K562 (cell line): Measurements from ENCODE around the gene RNF213. TPM values are rescaled to one million over a fixed set of nuclear protein-coding genes. Genes with fewer than 3 reads are reported as not detected.
"Not testable (repeated sequence)": the region's sequence is repeated elsewhere in the genome, so short reads cannot be mapped to it uniquely, and the experiment has no call there.

ENCODE experiments used
- ATAC-seq: fragments of 200-7000 bp; cut with Tn5 transposase; 3 replicates; pipeline ENCODE4 v1.9.1; 2020; ENCODE audit warnings: moderate library complexity
- BruUV-seq: library from RNA; stranded (reverse); fragments of 400-500 nt; replicated peaks from 2 replicates; lab custom pipeline; 2021; lab: Mats Ljungman, UMichigan
- CTCF ChIA-PET: fragments of 300-600 bp; formaldehyde crosslinking; extraction: SDS; loops from one replicate; lab custom pipeline; 2021; ENCODE audit warnings: low intra/inter-chr PET ratio; lab: Yijun Ruan, JAX
- POLR2A ChIA-PET: fragments of 300-600, 350-650 bp; sonication (Branson Sonifier 250); formaldehyde crosslinking; extraction: SDS; loops from one replicate; lab custom pipeline; 2021; ENCODE audit warnings: antibody characterized with exemption, inconsistent platforms; lab: Yijun Ruan, JAX
- DNase-seq, 4 experiments: peaks; one replicate each; pipeline versions ENCODE4 v3.0.0 to v3.0.0-alpha.2; 2011 to 2018; ENCODE audit warnings: low spot score in 3 of 4, mixed read lengths in 3 of 4; ENCODE audit errors: extremely low read depth in 1 of 4
- FAIRE-seq: peaks from 2 replicates; lab custom pipeline; 2011; peaks lifted over from hg19 to GRCh38; lab: Jason Lieb, UNC
- H2AFZ ChIP-seq: 2 replicates; pipeline ENCODE4 v1.6.0; 2011; ENCODE audit warnings: low read depth, low read length, control low read depth, inconsistent platforms
- H3K27ac ChIP-seq: fragments of 200-600 bp; 3 replicates; pipeline ENCODE4 v1.8.0; 2011; ENCODE audit warnings: low read depth, mild to moderate bottlenecking, control low read depth, inconsistent platforms, low read length, moderate library complexity, mixed read lengths; ENCODE audit errors: extremely low read depth
- H3K27me3 ChIP-seq, 2 experiments: fragments of 300-600 bp in 1 of 2; 2 replicates in 1 of 2; 3 replicates in 1 of 2; pipeline versions ENCODE4 v1.6.0 to v1.8.0; 2011; ENCODE audit warnings: inconsistent platforms in 2 of 2, low read length in 2 of 2, mild to moderate bottlenecking in 1 of 2, mixed read lengths in 1 of 2, moderate library complexity in 1 of 2; ENCODE audit not compliant: control insufficient read depth in 2 of 2, insufficient read depth in 2 of 2
- H3K36me3 ChIP-seq: fragments of 300-600 bp; 3 replicates; pipeline ENCODE4 v1.8.0; 2011; ENCODE audit warnings: mild to moderate bottlenecking, low read length, inconsistent platforms; ENCODE audit not compliant: control insufficient read depth, insufficient read depth
- H3K4me1 ChIP-seq, 2 experiments: fragments of 200-600 bp in 1 of 2; replicated peaks in 1 of 2; 2 replicates in 1 of 2; 3 replicates in 1 of 2; pipeline versions ENCODE4 v1.5.1 to v1.8.0; 2011; ENCODE audit warnings: inconsistent platforms in 2 of 2, low read length in 2 of 2, mild to moderate bottlenecking in 1 of 2, mixed read lengths in 1 of 2, moderate library complexity in 1 of 2; ENCODE audit not compliant: control insufficient read depth in 2 of 2, insufficient read depth in 2 of 2
- H3K4me2 ChIP-seq: 2 replicates; pipeline ENCODE4 v1.6.1; 2011; ENCODE audit warnings: low read length, control low read depth, inconsistent platforms, mixed read lengths; ENCODE audit not compliant: insufficient read depth
- H3K4me3 ChIP-seq: fragments of 200-600 bp; sonication (generic), shearing (Covaris generic); 2 replicates; pipeline ENCODE4 v1.5.1; 2016; ENCODE audit warnings: control low read depth, inconsistent platforms
- H3K79me2 ChIP-seq: fragments of 200-600 bp; 3 replicates; pipeline ENCODE4 v1.8.0; 2011; ENCODE audit warnings: low read length, inconsistent platforms; ENCODE audit not compliant: control insufficient read depth, insufficient read depth
- H3K9ac ChIP-seq, 2 experiments: 2 replicates each; pipeline versions ENCODE4 v1.6.0 to v1.6.1; 2011; ENCODE audit warnings: low read depth in 2 of 2, low read length in 2 of 2, control low read depth in 1 of 2, inconsistent platforms in 1 of 2, mild to moderate bottlenecking in 1 of 2, mixed read lengths in 1 of 2; ENCODE audit not compliant: insufficient read depth in 1 of 2
- H3K9me1 ChIP-seq: one replicate; pipeline ENCODE4 v1.6.0; 2011; ENCODE audit warnings: inconsistent platforms, mild to moderate bottlenecking, low read length, moderate library complexity; ENCODE audit not compliant: control insufficient read depth, insufficient read depth
- H3K9me3 ChIP-seq: replicated peaks from 2 replicates; pipeline ENCODE4 v1.5.1; 2011; ENCODE audit warnings: low read depth, low read length, inconsistent platforms; ENCODE audit not compliant: control insufficient read depth, insufficient read depth
- H4K20me1 ChIP-seq: replicated peaks from 2 replicates; pipeline ENCODE4 v1.6.1; 2011; ENCODE audit warnings: low read length, inconsistent platforms, mixed read lengths; ENCODE audit not compliant: control insufficient read depth, insufficient read depth
- PHF21A ChIP-seq: fragments of 450-650 bp; IDR thresholded peaks from 2 replicates; pipeline ENCODE4 v1.6.1; 2017; ENCODE audit warnings: low read depth, borderline replicate concordance
- SLC30A9 ChIP-seq: fragments of 250-450 bp; sonication (Bioruptor Pico); IDR thresholded peaks from 2 replicates; pipeline ENCODE4 v1.8.0; 2022; ENCODE audit warnings: mild to moderate bottlenecking, moderate library complexity
- TAF1 ChIP-seq: IDR thresholded peaks from 2 replicates; pipeline ENCODE4 v1.6.1; 2011; ENCODE audit warnings: mild to moderate bottlenecking, low read length, moderate library complexity; ENCODE audit not compliant: insufficient read depth, control insufficient read depth, severe bottlenecking; ENCODE audit errors: extremely low read depth
- YBX1 ChIP-seq: fragments of 450-650 bp; IDR thresholded peaks from 2 replicates; pipeline ENCODE4 v1.7.1; 2016; ENCODE audit warnings: mild to moderate bottlenecking
- ZNF174 ChIP-seq: fragments of 250-450 bp; sonication (Bioruptor Pico); IDR thresholded peaks from 2 replicates; pipeline ENCODE4 v1.4.0; 2020; ENCODE audit warnings: mild to moderate bottlenecking
- WGBS: fragments of 100-300 bp; shearing (Covaris generic); methylation state at CpG from one replicate; pipeline ENCODE4 v1.1.6; 2016; ENCODE audit warnings: low coverage, mixed read lengths; ENCODE audit not compliant: insufficient coverage; ENCODE audit errors: missing lambda C conversion rate; 5-methylcytosine and 5-hydroxymethylcytosine counted together
- in situ Hi-C: fragments of 300-500 bp; cut with MboI; formaldehyde crosslinking; loops from 4 replicates; pipeline ENCODE4 v1.15.0; 2018; ENCODE audit warnings: inconsistent platforms, mixed read lengths
- intact Hi-C: fragments of 100-400 bp; cut with micrococcal nuclease; formaldehyde crosslinking; loops from 2 replicates; pipeline ENCODE4 v1.14.2; 2022
- polyA plus RNA-seq, 8 experiments: library from polyadenylated mRNA; depleted of rRNA in 4 of 8; stranded (reverse) in 5 of 8; unstranded in 3 of 8; fragments of >200 nt; fragmentation: Nextera tagmentation in 2 of 8; fragmentation: Illumina TruSeq in 1 of 8; extraction: Ambion mirVana in 2 of 8; extraction: Trizol in 1 of 8; gene quantifications; 2 replicates each; pipeline versions ENCODE4 v1.2.1 to v1.2.3, GENCODE V29; 2011 to 2014; ENCODE audit warnings: inconsistent platforms in 1 of 8, missing spikeins in 1 of 8
- total RNA-seq, 7 experiments: library from RNA; depleted of rRNA in 6 of 7; stranded (reverse); fragments of >200 nt in 6 of 7; fragmentation: Illumina TruSeq in 2 of 7; extraction: Trizol in 2 of 7; gene quantifications; 2 replicates each; pipeline versions ENCODE4 v1.2.1 to v1.2.3, GENCODE V29; 2011 to 2021; ENCODE audit warnings: low replicate concordance in 1 of 7
- TF ChIP-seq, protein P1 (sequence below): sonication (generic); formaldehyde crosslinking; IDR thresholded peaks from 2 replicates; pipeline ENCODE4 v1.8.1; 2023; ENCODE audit warnings: mild to moderate bottlenecking, missing genetic modification reagents
- TF ChIP-seq, protein P2 (sequence below): sonication (generic); formaldehyde crosslinking; IDR thresholded peaks from 2 replicates; pipeline ENCODE4 v1.8.0; 2022; ENCODE audit warnings: mild to moderate bottlenecking, missing genetic modification reagents
- TF ChIP-seq, protein P3 (sequence below), 2 experiments: fragments of 150-350 bp in 1 of 2; IDR thresholded peaks; 2 replicates each; pipeline ENCODE4 v1.6.1; 2012 to 2016; ENCODE audit warnings: low read depth in 2 of 2, low read length in 2 of 2, mild to moderate bottlenecking in 1 of 2, moderate library complexity in 1 of 2

Gene RNF213
- total and polyA plus RNA-seq, 9 of the 15 experiments (the other 6 are each of a cell fraction or from before 2014, with no cell fraction given) = 5.3 to 33.6 (median 17.9) TPM

DNA sequence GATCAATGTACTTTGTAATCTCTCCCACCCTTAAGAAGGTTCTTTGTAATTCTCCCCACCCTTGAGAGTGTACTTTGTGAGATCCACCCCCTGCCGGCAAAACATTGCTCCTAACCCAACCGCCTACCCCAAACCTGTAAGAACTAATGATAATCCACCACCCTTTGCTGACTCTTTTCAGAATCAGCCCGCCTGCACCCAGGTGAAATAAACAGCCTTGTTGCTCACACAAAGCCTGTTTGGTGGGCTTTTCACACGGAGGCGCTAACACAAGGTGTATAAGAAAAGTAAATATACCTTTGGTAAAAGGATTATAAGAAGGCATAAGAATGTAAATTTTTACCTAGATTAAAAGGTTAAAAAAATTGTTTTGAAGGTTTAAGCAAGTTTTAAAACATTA, 147.3 kb downstream of the RNF213 start:
- ATAC-seq, H3K4me3 ChIP-seq, H3K9me3 ChIP-seq, H4K20me1 ChIP-seq, H3K27ac ChIP-seq, H3K9me1 ChIP-seq, intact Hi-C loops, in situ Hi-C loops, H3K79me2 ChIP-seq, BruUV-seq, DNase-seq, H3K9ac ChIP-seq, FAIRE-seq, H3K4me2 ChIP-seq, H2AFZ ChIP-seq, CTCF ChIA-PET, H3K4me1 ChIP-seq, POLR2A ChIA-PET, H3K36me3 ChIP-seq: not testable (repeated sequence)
- 10% methylated on average over 5 of the region's 5 CpGs for WGBS
- H3K27me3 ChIP-seq = peaks cover 23 to 30% of the 10 kb centered on the region in 2 experiments; a peak in 4 of 5 replicates

DNA sequence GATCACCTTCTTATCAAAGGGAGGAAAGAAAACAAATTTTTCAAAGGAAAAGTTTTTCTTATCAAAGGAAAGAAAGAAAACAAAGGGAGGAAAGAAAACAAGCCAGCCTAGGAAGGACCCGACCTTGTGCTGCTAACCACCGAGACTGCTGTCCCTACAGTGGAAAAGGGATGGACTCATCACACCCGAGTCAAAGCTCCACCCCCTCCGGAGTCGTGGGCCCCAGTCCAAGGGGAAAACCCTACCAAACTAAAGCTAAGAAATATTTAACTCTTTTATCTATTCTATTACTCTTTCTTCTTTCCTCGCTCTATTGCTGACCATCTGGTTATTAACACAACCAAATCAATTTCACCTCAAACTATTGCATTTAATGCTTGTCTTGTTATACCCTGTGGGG, 148.2 kb downstream of the RNF213 start:
- BruUV-seq = no TSS peak
- FAIRE-seq (no peak), ATAC-seq (no peak), DNase-seq (no peak)
- H3K79me2 ChIP-seq = no peaks in the 10 kb centered on the region
- no peaks in the 10 kb centered on the region; a peak in 1 of 5 replicates for H3K4me1 ChIP-seq
- H2AFZ ChIP-seq = no peak overlapping the region
- peaks cover 23 to 30% of the 10 kb centered on the region in 2 experiments for H3K27me3 ChIP-seq
- 3% methylated on average over 6 of the region's 6 CpGs for WGBS
- H3K4me3 ChIP-seq = no peak overlapping the region
- no peaks in the 10 kb centered on the region for H3K9me3 ChIP-seq
- H3K9ac ChIP-seq = no peak overlapping the region
- no peak overlapping the region for H3K4me2 ChIP-seq
- no peaks in the 10 kb centered on the region for H4K20me1 ChIP-seq
- H3K9me1 ChIP-seq = no peaks in the 10 kb centered on the region
- H3K36me3 ChIP-seq = no peaks in the 10 kb centered on the region
- ChIA-PET CTCF (no interaction called here), POLR2A (interaction anchor here (1.1 kb wide), 1 partner anchor 46 kb away, joined by 4 read pairs; no protein-coding TSS in a partner anchor)
- intact Hi-C loops (no loop called here), in situ Hi-C loops (no loop called here)
- H3K27ac ChIP-seq = no peak overlapping the region
- TF ChIP-seq TAF1 (no peak), YBX1 (no peak), SLC30A9 (CRISPR knock-in tag) (no peak), ZNF174 (CRISPR knock-in tag) (no peak), PHF21A (no peak)
- TF ChIP-seq, protein P1, sequence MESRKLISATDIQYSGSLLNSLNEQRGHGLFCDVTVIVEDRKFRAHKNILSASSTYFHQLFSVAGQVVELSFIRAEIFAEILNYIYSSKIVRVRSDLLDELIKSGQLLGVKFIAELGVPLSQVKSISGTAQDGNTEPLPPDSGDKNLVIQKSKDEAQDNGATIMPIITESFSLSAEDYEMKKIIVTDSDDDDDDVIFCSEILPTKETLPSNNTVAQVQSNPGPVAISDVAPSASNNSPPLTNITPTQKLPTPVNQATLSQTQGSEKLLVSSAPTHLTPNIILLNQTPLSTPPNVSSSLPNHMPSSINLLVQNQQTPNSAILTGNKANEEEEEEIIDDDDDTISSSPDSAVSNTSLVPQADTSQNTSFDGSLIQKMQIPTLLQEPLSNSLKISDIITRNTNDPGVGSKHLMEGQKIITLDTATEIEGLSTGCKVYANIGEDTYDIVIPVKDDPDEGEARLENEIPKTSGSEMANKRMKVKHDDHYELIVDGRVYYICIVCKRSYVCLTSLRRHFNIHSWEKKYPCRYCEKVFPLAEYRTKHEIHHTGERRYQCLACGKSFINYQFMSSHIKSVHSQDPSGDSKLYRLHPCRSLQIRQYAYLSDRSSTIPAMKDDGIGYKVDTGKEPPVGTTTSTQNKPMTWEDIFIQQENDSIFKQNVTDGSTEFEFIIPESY (CRISPR knock-in tag) = no peak
- TF ChIP-seq, protein P2, sequence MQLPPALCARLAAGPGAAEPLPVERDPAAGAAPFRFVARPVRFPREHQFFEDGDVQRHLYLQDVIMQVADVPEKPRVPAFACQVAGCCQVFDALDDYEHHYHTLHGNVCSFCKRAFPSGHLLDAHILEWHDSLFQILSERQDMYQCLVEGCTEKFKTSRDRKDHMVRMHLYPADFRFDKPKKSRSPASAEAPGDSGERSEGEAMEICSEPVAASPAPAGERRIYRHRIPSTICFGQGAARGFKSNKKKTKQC = no peak
- TF ChIP-seq, protein P3, sequence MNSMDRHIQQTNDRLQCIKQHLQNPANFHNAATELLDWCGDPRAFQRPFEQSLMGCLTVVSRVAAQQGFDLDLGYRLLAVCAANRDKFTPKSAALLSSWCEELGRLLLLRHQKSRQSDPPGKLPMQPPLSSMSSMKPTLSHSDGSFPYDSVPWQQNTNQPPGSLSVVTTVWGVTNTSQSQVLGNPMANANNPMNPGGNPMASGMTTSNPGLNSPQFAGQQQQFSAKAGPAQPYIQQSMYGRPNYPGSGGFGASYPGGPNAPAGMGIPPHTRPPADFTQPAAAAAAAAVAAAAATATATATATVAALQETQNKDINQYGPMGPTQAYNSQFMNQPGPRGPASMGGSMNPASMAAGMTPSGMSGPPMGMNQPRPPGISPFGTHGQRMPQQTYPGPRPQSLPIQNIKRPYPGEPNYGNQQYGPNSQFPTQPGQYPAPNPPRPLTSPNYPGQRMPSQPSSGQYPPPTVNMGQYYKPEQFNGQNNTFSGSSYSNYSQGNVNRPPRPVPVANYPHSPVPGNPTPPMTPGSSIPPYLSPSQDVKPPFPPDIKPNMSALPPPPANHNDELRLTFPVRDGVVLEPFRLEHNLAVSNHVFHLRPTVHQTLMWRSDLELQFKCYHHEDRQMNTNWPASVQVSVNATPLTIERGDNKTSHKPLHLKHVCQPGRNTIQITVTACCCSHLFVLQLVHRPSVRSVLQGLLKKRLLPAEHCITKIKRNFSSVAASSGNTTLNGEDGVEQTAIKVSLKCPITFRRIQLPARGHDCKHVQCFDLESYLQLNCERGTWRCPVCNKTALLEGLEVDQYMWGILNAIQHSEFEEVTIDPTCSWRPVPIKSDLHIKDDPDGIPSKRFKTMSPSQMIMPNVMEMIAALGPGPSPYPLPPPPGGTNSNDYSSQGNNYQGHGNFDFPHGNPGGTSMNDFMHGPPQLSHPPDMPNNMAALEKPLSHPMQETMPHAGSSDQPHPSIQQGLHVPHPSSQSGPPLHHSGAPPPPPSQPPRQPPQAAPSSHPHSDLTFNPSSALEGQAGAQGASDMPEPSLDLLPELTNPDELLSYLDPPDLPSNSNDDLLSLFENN (IDR thresholded peaks at IDR 0.05; ENCODE audit: low read depth in 2 of 2, low read length in 2 of 2) = no peak
